Measurements from ENCODE around the gene SEMA3E. TPM values are rescaled to one million over a fixed set of nuclear protein-coding genes. Genes with fewer than 3 reads are reported as not detected.

The SEMA3E gene
- total RNA-seq, 1 donor = 1.4 TPM

DNA sequence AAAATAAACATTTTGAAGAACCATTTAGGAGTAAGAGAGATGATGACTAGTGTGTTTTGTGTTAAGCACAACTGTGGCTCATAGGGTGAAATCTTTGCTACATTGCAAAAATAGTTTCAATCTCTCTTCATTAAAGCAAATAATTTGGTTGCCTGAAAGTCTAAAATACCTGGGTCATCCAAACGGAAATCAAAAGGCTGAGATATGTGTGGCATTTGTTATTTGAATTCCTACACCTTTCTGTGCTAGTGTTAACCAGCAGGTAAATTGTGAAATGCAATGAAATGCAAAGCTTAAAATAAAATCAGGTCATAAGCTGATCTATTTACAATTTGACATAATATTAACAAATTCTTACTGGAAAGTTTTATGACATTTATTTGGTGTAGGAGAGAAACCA is 40.9 kb upstream of the SEMA3E start:
- DNase-seq (ENCODE audit: insufficient read length, low spot score, missing footprints) = no peak
- H3K9me3 ChIP-seq (ENCODE audit: low read depth, low read length) = no peaks in the 10 kb centered on the region
- H3K36me3 ChIP-seq (ENCODE audit: insufficient read depth, low read length) = no peaks in the 10 kb centered on the region
- no peaks in the 10 kb centered on the region for H3K79me2 ChIP-seq (ENCODE audit: insufficient read depth, low read length)
- no peak overlapping the region for H3K27ac ChIP-seq (ENCODE audit: low read depth, low read length)
- H2AFZ ChIP-seq (ENCODE audit: low read length) = no peak overlapping the region
- TF ChIP-seq, protein P1, sequence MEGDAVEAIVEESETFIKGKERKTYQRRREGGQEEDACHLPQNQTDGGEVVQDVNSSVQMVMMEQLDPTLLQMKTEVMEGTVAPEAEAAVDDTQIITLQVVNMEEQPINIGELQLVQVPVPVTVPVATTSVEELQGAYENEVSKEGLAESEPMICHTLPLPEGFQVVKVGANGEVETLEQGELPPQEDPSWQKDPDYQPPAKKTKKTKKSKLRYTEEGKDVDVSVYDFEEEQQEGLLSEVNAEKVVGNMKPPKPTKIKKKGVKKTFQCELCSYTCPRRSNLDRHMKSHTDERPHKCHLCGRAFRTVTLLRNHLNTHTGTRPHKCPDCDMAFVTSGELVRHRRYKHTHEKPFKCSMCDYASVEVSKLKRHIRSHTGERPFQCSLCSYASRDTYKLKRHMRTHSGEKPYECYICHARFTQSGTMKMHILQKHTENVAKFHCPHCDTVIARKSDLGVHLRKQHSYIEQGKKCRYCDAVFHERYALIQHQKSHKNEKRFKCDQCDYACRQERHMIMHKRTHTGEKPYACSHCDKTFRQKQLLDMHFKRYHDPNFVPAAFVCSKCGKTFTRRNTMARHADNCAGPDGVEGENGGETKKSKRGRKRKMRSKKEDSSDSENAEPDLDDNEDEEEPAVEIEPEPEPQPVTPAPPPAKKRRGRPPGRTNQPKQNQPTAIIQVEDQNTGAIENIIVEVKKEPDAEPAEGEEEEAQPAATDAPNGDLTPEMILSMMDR (IDR thresholded peaks at IDR 0.05; ENCODE audit: extremely low read depth, low read depth, low read length) = no peak
- H3K4me1 ChIP-seq (ENCODE audit: insufficient read depth, low read length) = no peaks in the 10 kb centered on the region
- no peak overlapping the region for H3K4me2 ChIP-seq (ENCODE audit: insufficient read depth, low read length)
- no peaks in the 10 kb centered on the region for H4K20me1 ChIP-seq (ENCODE audit: insufficient read depth, low read length)
- H3K4me3 ChIP-seq (ENCODE audit: insufficient read depth, low read length) = no peak overlapping the region
- no peaks in the 10 kb centered on the region for H3K27me3 ChIP-seq (ENCODE audit: insufficient read depth, low read length)

DNA sequence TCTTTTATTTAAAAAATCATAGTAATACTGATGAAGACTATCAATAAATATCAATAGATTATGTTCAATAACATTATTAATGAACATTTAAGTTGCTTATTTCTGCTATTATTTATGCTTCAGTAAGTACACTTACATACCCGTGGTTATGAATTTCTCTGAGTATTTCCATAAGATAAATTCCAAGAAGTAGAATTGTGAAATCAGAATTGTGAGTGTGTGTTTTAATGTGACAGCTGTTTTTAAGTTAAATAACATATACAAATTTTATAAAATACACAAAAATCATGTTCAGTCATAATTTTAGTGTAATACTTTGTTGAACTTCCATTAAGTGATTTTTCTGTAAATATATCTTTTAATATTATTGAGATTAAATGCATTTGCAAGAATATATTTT is 37.5 kb upstream of the SEMA3E start:
- Histone ChIP-seq H3K27me3 (ENCODE audit: insufficient read depth, low read length) (no peaks in the 10 kb centered on the region), H4K20me1 (ENCODE audit: insufficient read depth, low read length) (no peaks in the 10 kb centered on the region), H2AFZ (ENCODE audit: low read length) (no peak overlapping the region), H3K4me2 (ENCODE audit: insufficient read depth, low read length) (no peak overlapping the region), H3K9me3 (ENCODE audit: low read depth, low read length) (no peaks in the 10 kb centered on the region), H3K36me3 (ENCODE audit: insufficient read depth, low read length) (no peaks in the 10 kb centered on the region), H3K4me3 (ENCODE audit: insufficient read depth, low read length) (no peak overlapping the region), H3K27ac (ENCODE audit: low read depth, low read length) (no peak overlapping the region), H3K4me1 (ENCODE audit: insufficient read depth, low read length) (no peaks in the 10 kb centered on the region), H3K79me2 (ENCODE audit: insufficient read depth, low read length) (no peaks in the 10 kb centered on the region)
- no peak for DNase-seq (ENCODE audit: insufficient read length, low spot score, missing footprints)
- TF ChIP-seq, protein P1 (IDR thresholded peaks at IDR 0.05; ENCODE audit: extremely low read depth, low read depth, low read length) = no peak

DNA sequence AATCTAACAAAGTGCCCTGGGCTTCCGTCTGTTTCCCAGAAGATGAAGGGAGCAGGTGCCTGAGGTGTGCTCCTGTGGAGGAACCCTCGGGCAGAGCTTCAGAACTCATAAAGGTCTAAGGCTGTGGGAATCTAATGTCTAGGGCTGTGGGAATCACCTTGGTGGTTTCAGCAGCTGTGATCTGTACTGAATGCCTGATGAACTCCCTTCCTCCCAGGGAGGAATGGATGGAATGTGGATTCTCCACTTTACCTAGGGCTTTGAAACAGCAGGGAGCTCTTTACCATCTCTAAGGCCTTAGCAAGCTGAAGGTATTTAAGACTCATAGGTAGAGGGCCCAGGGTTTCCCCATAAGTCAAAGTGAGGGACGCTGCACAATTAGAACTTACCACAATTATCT is 36.0 kb upstream of the SEMA3E start:
- TF ChIP-seq, protein P1 (IDR thresholded peaks at IDR 0.05; ENCODE audit: extremely low read depth, low read depth, low read length) = no peak
- Histone ChIP-seq H3K27me3 (ENCODE audit: insufficient read depth, low read length) (no peaks in the 10 kb centered on the region), H3K79me2 (ENCODE audit: insufficient read depth, low read length) (no peaks in the 10 kb centered on the region), H3K9me3 (ENCODE audit: low read depth, low read length) (no peaks in the 10 kb centered on the region), H3K4me2 (ENCODE audit: insufficient read depth, low read length) (no peak overlapping the region), H4K20me1 (ENCODE audit: insufficient read depth, low read length) (no peaks in the 10 kb centered on the region), H3K36me3 (ENCODE audit: insufficient read depth, low read length) (no peaks in the 10 kb centered on the region), H3K27ac (ENCODE audit: low read depth, low read length) (no peak overlapping the region), H2AFZ (ENCODE audit: low read length) (no peak overlapping the region), H3K4me1 (ENCODE audit: insufficient read depth, low read length) (no peaks in the 10 kb centered on the region), H3K4me3 (ENCODE audit: insufficient read depth, low read length) (no peak overlapping the region)
- no peak for DNase-seq (ENCODE audit: insufficient read length, low spot score, missing footprints)

DNA sequence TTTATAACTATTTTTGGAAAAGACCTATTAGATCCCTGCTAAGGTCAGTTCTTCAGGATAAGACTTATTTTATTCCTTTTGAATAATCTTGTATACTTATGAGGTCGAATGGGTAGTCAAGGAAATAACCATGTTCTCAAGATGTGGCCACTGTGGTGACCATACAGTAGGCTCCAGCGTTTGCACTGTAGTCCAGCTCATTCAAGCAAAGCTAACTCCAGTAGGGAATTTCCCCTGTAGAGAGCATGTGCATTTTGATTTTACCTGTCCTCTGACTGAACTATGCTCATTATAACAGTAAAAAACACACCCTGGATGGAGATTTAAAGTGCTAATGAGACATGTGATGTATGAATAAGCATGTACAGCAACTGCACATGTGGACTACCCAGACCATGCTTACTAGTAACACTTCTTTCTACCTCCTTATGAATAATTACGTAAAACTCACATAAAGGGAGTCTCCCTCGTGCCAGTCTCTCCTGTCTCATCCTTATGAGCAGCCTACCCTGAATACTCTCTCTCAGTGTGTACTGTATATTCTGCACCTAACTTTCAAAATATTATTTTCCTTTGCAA is 32.4 kb upstream of the SEMA3E start:
- no peak overlapping the region for H3K27ac ChIP-seq (ENCODE audit: low read depth, low read length)
- H3K4me3 ChIP-seq (ENCODE audit: insufficient read depth, low read length) = no peak overlapping the region
- peaks cover 11% of the 10 kb centered on the region for H3K4me1 ChIP-seq (ENCODE audit: insufficient read depth, low read length)
- no peak overlapping the region for H3K4me2 ChIP-seq (ENCODE audit: insufficient read depth, low read length)
- TF ChIP-seq, protein P1 (IDR thresholded peaks at IDR 0.05; ENCODE audit: extremely low read depth, low read depth, low read length) = no peak
- no peak overlapping the region for H2AFZ ChIP-seq (ENCODE audit: low read length)
- H3K36me3 ChIP-seq (ENCODE audit: insufficient read depth, low read length) = no peaks in the 10 kb centered on the region
- DNase-seq (ENCODE audit: insufficient read length, low spot score, missing footprints) = no peak
- no peaks in the 10 kb centered on the region for H3K27me3 ChIP-seq (ENCODE audit: insufficient read depth, low read length)
- no peaks in the 10 kb centered on the region for H3K9me3 ChIP-seq (ENCODE audit: low read depth, low read length)
- no peaks in the 10 kb centered on the region for H3K79me2 ChIP-seq (ENCODE audit: insufficient read depth, low read length)
- no peaks in the 10 kb centered on the region for H4K20me1 ChIP-seq (ENCODE audit: insufficient read depth, low read length)
